Lower leg skin (tissue), 3 donors: ENCODE data around the gene SMIM13.
"Not testable (repeated sequence)": the region's sequence is repeated elsewhere in the genome, so short reads cannot be mapped to it uniquely, and the experiment has no call there.

Experiments used
- CTCF ChIP-seq, 3 donors: fragments of 450-650 bp; IDR thresholded peaks; one replicate each; pipeline ENCODE4 v1.5.1; 2016; ENCODE audit warnings: antibody characterized with exemption in 3 of 3, mild to moderate bottlenecking in 3 of 3, moderate library complexity in 2 of 3
- POLR2A ChIP-seq, 2 donors: fragments of 450-650 bp; IDR thresholded peaks; one replicate each; pipeline ENCODE4 v1.6.1; 2016 to 2017; ENCODE audit warnings: antibody characterized with exemption in 2 of 2, mild to moderate bottlenecking in 1 of 2, moderate library complexity in 1 of 2

GRCh38 chr6:11115808-11116536 lies 22.3 kb downstream of the SMIM13 start:
- not testable (repeated sequence) for TF ChIP-seq CTCF, POLR2A (IDR thresholded peaks at IDR 0.05)
